GM19438 (cell line): ENCODE data around the gene KRT76.
"Not testable (repeated sequence)": the region's sequence is repeated elsewhere in the genome, so short reads cannot be mapped to it uniquely, and the experiment has no call there.

Source experiments
- ATAC-seq: cut with Tn5 transposase; IDR thresholded peaks from one replicate; pipeline ENCODE4 v1.9.1; 2021; ENCODE audit warnings: low read depth; ENCODE audit not compliant: unreplicated experiment

The KRT76 gene

GRCh38 chr12:52798671-52799504 is 21.7 kb upstream of the KRT76 start:
- ATAC-seq = no peak

- ATAC-seq = no peak
These were observed 21.0 kb upstream of the KRT76 start for GRCh38 chr12:52798003-52798670.

- ATAC-seq = no peak
These were observed 20.4 kb upstream of the KRT76 start for GRCh38 chr12:52797529-52797894.

GRCh38 chr12:52796839-52797528 is 19.8 kb upstream of the KRT76 start:
- no peak for ATAC-seq

GRCh38 chr12:52796429-52796794 is 19.3 kb upstream of the KRT76 start:
- ATAC-seq = no peak

GRCh38 chr12:52795694-52796428 is 18.7 kb upstream of the KRT76 start, which contains the start of gene KRT3:
Gene KRT3, minus strand, starts transcription at chr12:52796117. Its CDS starts 75 bp downstream, at chr12:52796042.
- no peak for ATAC-seq

GRCh38 chr12:52795332-52795674 is 18.2 kb upstream of the KRT76 start:
- not testable (repeated sequence) for ATAC-seq

- ATAC-seq = no peak
These were observed 17.6 kb upstream of the KRT76 start for GRCh38 chr12:52794479-52795331.

- ATAC-seq = no peak
These were observed 15.3 kb upstream of the KRT76 start for GRCh38 chr12:52792185-52793029.

- no peak for ATAC-seq
These were observed 14.4 kb upstream of the KRT76 start for GRCh38 chr12:52791271-52792184.

- no peak for ATAC-seq
These were observed 13.5 kb upstream of the KRT76 start for GRCh38 chr12:52790427-52791270.

GRCh38 chr12:52789637-52790426 is 12.7 kb upstream of the KRT76 start:
- ATAC-seq = no peak

GRCh38 chr12:52788876-52789636 is 11.9 kb upstream of the KRT76 start:
- no peak for ATAC-seq

- no peak for ATAC-seq
These were observed 11.2 kb upstream of the KRT76 start for GRCh38 chr12:52788192-52788875.
